Liver (tissue), 9 donors: Measurements from ENCODE around the gene ILK. TPM values are rescaled to one million over a fixed set of nuclear protein-coding genes. Genes with fewer than 3 reads are reported as not detected.

Experiments
- DNase-seq: peaks from one replicate; pipeline ENCODE4 v3.0.0-alpha.2; 2017; ENCODE audit warnings: low spot score
- H3K27ac ChIP-seq, 2 donors: one replicate each; pipeline ENCODE4 v1.7.0; 2013; ENCODE audit warnings: inconsistent platforms in 2 of 2, low read length in 2 of 2, control low read depth in 1 of 2, low read depth in 1 of 2, mild to moderate bottlenecking in 1 of 2
- H3K27me3 ChIP-seq, 4 donors: one replicate each; pipeline versions ENCODE4 v1.6.1 to v1.7.0; 2013; ENCODE audit warnings: low read length in 3 of 4, inconsistent platforms in 1 of 4, mild to moderate bottlenecking in 1 of 4, moderate library complexity in 1 of 4; ENCODE audit not compliant: control insufficient read depth in 4 of 4, insufficient read depth in 4 of 4
- H3K36me3 ChIP-seq, 4 donors: one replicate each; pipeline versions ENCODE4 v1.6.1 to v1.7.0; 2013; ENCODE audit warnings: low read length in 3 of 4, mild to moderate bottlenecking in 3 of 4, low read depth in 1 of 4, moderate library complexity in 1 of 4; ENCODE audit not compliant: control insufficient read depth in 4 of 4, insufficient read depth in 3 of 4
- H3K4me1 ChIP-seq, 4 donors: one replicate each; pipeline versions ENCODE4 v1.6.1 to v1.7.0; 2013; ENCODE audit warnings: low read length in 3 of 4, mild to moderate bottlenecking in 3 of 4, moderate library complexity in 1 of 4; ENCODE audit not compliant: control insufficient read depth in 4 of 4, insufficient read depth in 4 of 4
- H3K4me3 ChIP-seq, 3 donors: one replicate each; pipeline versions ENCODE4 v1.6.1 to v1.7.0; 2013; ENCODE audit warnings: low read length in 3 of 3, control low read depth in 1 of 3, low read depth in 1 of 3, mild to moderate bottlenecking in 1 of 3
- H3K9ac ChIP-seq, 2 donors: one replicate each; pipeline ENCODE4 v1.7.0; 2013; ENCODE audit warnings: low read length in 2 of 2, mild to moderate bottlenecking in 2 of 2, moderate library complexity in 2 of 2, control low read depth in 1 of 2, low read depth in 1 of 2
- H3K9me3 ChIP-seq, 4 donors: one replicate each; pipeline versions ENCODE4 v1.6.1 to v1.7.0; 2013; ENCODE audit warnings: low read length in 3 of 4; ENCODE audit not compliant: control insufficient read depth in 4 of 4
- CTCF ChIP-seq: fragments of 150-350 bp; IDR thresholded peaks from 2 replicates; pipeline ENCODE4 v1.5.1; 2017; ENCODE audit warnings: improper control_type of control experiment, low read depth, low read length; ENCODE audit not compliant: missing input control
- EGR1 ChIP-seq, 2 donors: IDR thresholded peaks; 2 replicates each; pipeline ENCODE4 v1.6.1; 2016 to 2018; ENCODE audit warnings: antibody characterized with exemption in 2 of 2, low read depth in 2 of 2
- FOXA1 ChIP-seq: IDR thresholded peaks from 2 replicates; pipeline ENCODE4 v1.6.1; 2016; ENCODE audit warnings: antibody characterized with exemption
- FOXA2 ChIP-seq: IDR thresholded peaks from 2 replicates; pipeline ENCODE4 v1.6.1; 2016; ENCODE audit warnings: antibody characterized with exemption
- GABPA ChIP-seq, 2 donors: IDR thresholded peaks in 1 of 2; conservative IDR thresholded peaks in 1 of 2; 2 replicates each; pipeline ENCODE4 v1.6.1; 2016; ENCODE audit warnings: antibody characterized with exemption in 2 of 2, mild to moderate bottlenecking in 1 of 2, moderate library complexity in 1 of 2
- HNF4A ChIP-seq, 2 donors: conservative IDR thresholded peaks; 2 replicates each; pipeline ENCODE4 v1.6.1; 2016; ENCODE audit warnings: antibody characterized with exemption in 2 of 2, mild to moderate bottlenecking in 2 of 2
- HNF4G ChIP-seq: IDR thresholded peaks from 2 replicates; pipeline ENCODE4 v1.6.1; 2016; ENCODE audit warnings: antibody characterized with exemption
- JUND ChIP-seq, 2 donors: IDR thresholded peaks; 2 replicates each; pipeline ENCODE4 v1.6.1; 2016; ENCODE audit warnings: antibody characterized with exemption in 2 of 2
- MAX ChIP-seq: IDR thresholded peaks from 2 replicates; pipeline ENCODE4 v1.6.1; 2016; ENCODE audit warnings: antibody characterized with exemption
- NR2F2 ChIP-seq: IDR thresholded peaks from 2 replicates; pipeline ENCODE4 v1.6.1; 2016; ENCODE audit warnings: antibody characterized with exemption
- RAD21 ChIP-seq, 2 donors: IDR thresholded peaks; 2 replicates each; pipeline ENCODE4 v1.6.1; 2016; ENCODE audit warnings: antibody characterized with exemption in 2 of 2, mild to moderate bottlenecking in 2 of 2
- RXRA ChIP-seq, 2 donors: IDR thresholded peaks; 2 replicates each; pipeline ENCODE4 v1.6.1; 2017 to 2018; ENCODE audit warnings: antibody characterized with exemption in 2 of 2, mild to moderate bottlenecking in 1 of 2
- SP1 ChIP-seq: IDR thresholded peaks from 2 replicates; pipeline ENCODE4 v1.6.1; 2018; ENCODE audit warnings: antibody characterized with exemption, mild to moderate bottlenecking
- TAF1 ChIP-seq: conservative IDR thresholded peaks from 2 replicates; pipeline ENCODE4 v1.6.1; 2016; ENCODE audit warnings: antibody characterized with exemption, mild to moderate bottlenecking
- YY1 ChIP-seq: IDR thresholded peaks from 2 replicates; pipeline ENCODE4 v1.6.1; 2016; ENCODE audit warnings: antibody characterized with exemption, mild to moderate bottlenecking
- ZBTB33 ChIP-seq: IDR thresholded peaks from 2 replicates; pipeline ENCODE4 v1.6.1; 2016; ENCODE audit warnings: antibody characterized with exemption
- WGBS: extraction: QIAGEN DNeasy Blood & Tissue Kit; methylation state at CpG from one replicate; pipeline ENCODE4 v1.1.7; 2013; 5-methylcytosine and 5-hydroxymethylcytosine counted together
- polyA plus RNA-seq, 2 donors: library from polyadenylated mRNA; stranded (reverse) in 1 of 2; unstranded in 1 of 2; fragments of 200-250 nt in 1 of 2; fragments of >200 nt in 1 of 2; fragmentation: Nextera tagmentation in 1 of 2; extraction: Ambion mirVana in 1 of 2; gene quantifications; one replicate each; pipeline versions ENCODE4 v1.2.1 to v1.2.3, GENCODE V29; 2013 to 2015
- total RNA-seq, 2 donors: library from RNA; depleted of rRNA; stranded (reverse); fragments of >200 nt; gene quantifications; one replicate each; pipeline ENCODE4 v1.2.3, GENCODE V29; 2014
- donor health status: healthy.
- donor health status: healthy.
- donor health status: healthy.
- donor health status: healthy.
- donor health status: healthy.

The ILK gene
- total and polyA plus RNA-seq, 4 donors: 29.6 to 69.1 (median 48.2) TPM

GRCh38 chr11:6557761-6558674, 45.6 kb upstream of the ILK start:
- WGBS: 97% methylated on average over 14 of the region's 14 CpGs
- DNase-seq: no peak

GRCh38 chr11:6559369-6559768, 44.2 kb upstream of the ILK start:
- Histone ChIP-seq H3K9me3 (no peaks in the 10 kb centered on the region), H3K27ac (no peak overlapping the region), H3K27me3 (no peaks in the 10 kb centered on the region), H3K4me1 (peaks cover 0 to 15% (median 9%) of the 10 kb centered on the region in 4 donors), H3K9ac (no peak overlapping the region), H3K4me3 (no peak overlapping the region), H3K36me3 (no peaks in the 10 kb centered on the region)
- no peak for TF ChIP-seq RAD21 (IDR thresholded peaks at IDR 0.05)
- TF ChIP-seq JUND (IDR thresholded peaks at IDR 0.05): no peak
- TF ChIP-seq SP1: no peak
- TF ChIP-seq RXRA (IDR thresholded peaks at IDR 0.05): no peak
- no peak for TF ChIP-seq HNF4A (conservative IDR thresholded peaks at IDR 0.05)
- TF ChIP-seq ZBTB33: no peak
- TF ChIP-seq TAF1: no peak
- no peak for TF ChIP-seq FOXA1
- no peak for TF ChIP-seq GABPA (IDR thresholded peaks at IDR 0.05 in 1 of 2, conservative IDR thresholded peaks at IDR 0.05 in 1 of 2)
- TF ChIP-seq MAX: no peak
- TF ChIP-seq NR2F2: no peak
- TF ChIP-seq FOXA2: no peak
- WGBS: 97% methylated on average over 1 of the region's 1 CpG
- no peak for DNase-seq

More at GRCh38 chr11:6557761-6558674, 45.6 kb upstream of the ILK start:
- Histone ChIP-seq H3K27me3 (no peaks in the 10 kb centered on the region), H3K9me3 (no peaks in the 10 kb centered on the region), H3K4me3 (no peak overlapping the region), H3K27ac (no peak overlapping the region), H3K4me1 (peaks cover 0 to 15% (median 9%) of the 10 kb centered on the region in 4 donors), H3K36me3 (no peaks in the 10 kb centered on the region), H3K9ac (no peak overlapping the region)
- TF ChIP-seq MAX (no peak), GABPA (IDR thresholded peaks at IDR 0.05 in 1 of 2, conservative IDR thresholded peaks at IDR 0.05 in 1 of 2) (no peak), HNF4G (no peak), EGR1 (IDR thresholded peaks at IDR 0.05; ENCODE audit: low read depth in 2 of 2) (no peak), FOXA2 (no peak), NR2F2 (no peak), JUND (IDR thresholded peaks at IDR 0.05) (no peak), RXRA (IDR thresholded peaks at IDR 0.05) (no peak), YY1 (no peak), HNF4A (conservative IDR thresholded peaks at IDR 0.05) (no peak), CTCF (no peak)
